ENCODE data around the gene MRTFB.

- TF ChIP-seq CTCF (IDR thresholded peaks at IDR 0.05) (no peak), POLR2A (IDR thresholded peaks at IDR 0.05) (no peak), EP300 (IDR thresholded peaks at IDR 0.05) (no peak)
These were observed 28.4 kb upstream of the MRTFB start for GRCh38 chr16:14042706-14043105.

Measured in suprapubic skin (tissue), 3 donors.